B cell (primary cell): ENCODE results near the gene GRK6.

Experiments used
- CTCF ChIP-seq: fragments of 200-600 bp; IDR thresholded peaks from one replicate; pipeline ENCODE4 v1.8.0; 2022; ENCODE audit warnings: antibody characterized with exemption, mild to moderate bottlenecking
- EZH2 ChIP-seq: IDR thresholded peaks from 2 replicates; pipeline ENCODE4 v1.6.1; 2012; ENCODE audit warnings: borderline replicate concordance, low read depth, mild to moderate bottlenecking, moderate library complexity, low read length; ENCODE audit not compliant: insufficient read depth, poor library complexity, severe bottlenecking

GRCh38 chr5:177410575-177410974 lies 15.9 kb upstream of the GRK6 start:
- TF ChIP-seq CTCF (no peak), EZH2 (no peak)
